HepG2 (cell line): Measurements from ENCODE around the gene TRIM25. TPM values are rescaled to one million over a fixed set of nuclear protein-coding genes. Genes with fewer than 3 reads are reported as not detected.
A peak's percentile ranks its signal among the peaks of the same experiment; 100 is the strongest.

Experiments
- ADNP ChIP-seq: sonication (generic); formaldehyde crosslinking; IDR thresholded peaks from 2 replicates; pipeline ENCODE4 v1.4.0; 2020; ENCODE audit warnings: missing genetic modification reagents
- ARNT ChIP-seq: fragments of 450-650 bp; IDR thresholded peaks from 2 replicates; pipeline ENCODE4 v1.6.1; 2017
- MXD1 ChIP-seq: sonication (generic); formaldehyde crosslinking; IDR thresholded peaks from 2 replicates; pipeline ENCODE4 v1.4.0; 2020; ENCODE audit warnings: mild to moderate bottlenecking, missing genetic modification reagents
- NR3C1 ChIP-seq: sonication (generic); formaldehyde crosslinking; IDR thresholded peaks from 2 replicates; pipeline ENCODE4 v1.4.0; 2020; ENCODE audit warnings: missing genetic modification reagents
- POLR2A ChIP-seq, 2 experiments: IDR thresholded peaks; 2 replicates each; pipeline ENCODE4 v1.6.1; 2011; ENCODE audit warnings: low read depth in 2 of 2, low read length in 2 of 2, mild to moderate bottlenecking in 1 of 2, moderate library complexity in 1 of 2; ENCODE audit not compliant: insufficient read depth in 1 of 2
- RBFOX2 ChIP-seq: fragments of 200-400 bp; formaldehyde crosslinking; IDR thresholded peaks from 2 replicates; pipeline ENCODE4 v1.6.1; 2017; ENCODE audit warnings: low read depth, mild to moderate bottlenecking, low read length
- SALL1 ChIP-seq: sonication (generic); formaldehyde crosslinking; IDR thresholded peaks from 2 replicates; pipeline ENCODE4 v1.8.0; 2022; ENCODE audit warnings: mild to moderate bottlenecking, missing genetic modification reagents
- SRSF4 ChIP-seq: fragments of 200-400 bp; formaldehyde crosslinking; IDR thresholded peaks from one replicate; pipeline ENCODE4 v1.6.1; 2018; ENCODE audit warnings: mild to moderate bottlenecking, low read depth, low read length, moderate library complexity; ENCODE audit not compliant: poor library complexity, severe bottlenecking
- SSRP1 ChIP-seq: IDR thresholded peaks from 2 replicates; pipeline ENCODE4 v1.6.1; 2016; ENCODE audit warnings: control low read depth
- TFE3 ChIP-seq: IDR thresholded peaks from 2 replicates; pipeline ENCODE4 v1.6.1; 2016
- ZBTB3 ChIP-seq: sonication (generic); formaldehyde crosslinking; IDR thresholded peaks from 2 replicates; pipeline ENCODE4 v1.4.0; 2020; ENCODE audit warnings: low read depth, mild to moderate bottlenecking, moderate library complexity, missing genetic modification reagents, borderline replicate concordance
- ZHX1 ChIP-seq: sonication (generic); formaldehyde crosslinking; IDR thresholded peaks from 2 replicates; pipeline ENCODE4 v1.8.1; 2022; ENCODE audit warnings: low read depth, mild to moderate bottlenecking, missing genetic modification reagents
- ZNF251 ChIP-seq: sonication (generic); formaldehyde crosslinking; IDR thresholded peaks from 2 replicates; pipeline ENCODE4 v1.9.0; 2021; ENCODE audit warnings: mild to moderate bottlenecking, missing genetic modification reagents
- ZNF264 ChIP-seq: sonication (generic); formaldehyde crosslinking; IDR thresholded peaks from 2 replicates; pipeline ENCODE4 v1.4.0; 2020; ENCODE audit warnings: missing genetic modification reagents
- ZNF441 ChIP-seq: sonication (generic); formaldehyde crosslinking; IDR thresholded peaks from 2 replicates; pipeline ENCODE4 v1.7.0; 2021; ENCODE audit warnings: missing genetic modification reagents, borderline replicate concordance
- ZNF567 ChIP-seq: sonication (generic); formaldehyde crosslinking; IDR thresholded peaks from 2 replicates; pipeline ENCODE4 v1.8.1; 2023; ENCODE audit warnings: mild to moderate bottlenecking, missing genetic modification reagents, borderline replicate concordance
- ZNF605 ChIP-seq: sonication (generic); formaldehyde crosslinking; IDR thresholded peaks from 2 replicates; pipeline ENCODE4 v1.8.0; 2022; ENCODE audit warnings: mild to moderate bottlenecking, missing genetic modification reagents
- ZNF674 ChIP-seq: sonication (generic); formaldehyde crosslinking; IDR thresholded peaks from 2 replicates; pipeline ENCODE4 v1.5.0; 2020; ENCODE audit warnings: low read depth, mild to moderate bottlenecking, missing genetic modification reagents
- ZNF703 ChIP-seq: sonication (generic); formaldehyde crosslinking; IDR thresholded peaks from 2 replicates; pipeline ENCODE4 v1.5.1; 2020; ENCODE audit warnings: missing genetic modification reagents, mild to moderate bottlenecking, moderate library complexity, borderline replicate concordance
- ZNF746 ChIP-seq: sonication (generic); formaldehyde crosslinking; IDR thresholded peaks from 2 replicates; pipeline ENCODE4 v1.8.0; 2022; ENCODE audit warnings: mild to moderate bottlenecking, missing genetic modification reagents
- polyA plus RNA-seq, 8 experiments: library from polyadenylated mRNA; depleted of rRNA in 3 of 8; stranded (reverse) in 7 of 8; unstranded in 1 of 8; fragments of >200 nt; fragmentation: Illumina TruSeq in 4 of 8; extraction: Trizol in 4 of 8; gene quantifications; 2 replicates each; pipeline versions ENCODE4 v1.2.1 to v1.2.3, GENCODE V29; 2011 to 2016; ENCODE audit warnings: low read depth in 4 of 8, missing spikeins in 1 of 8, mixed read lengths in 1 of 8; ENCODE audit not compliant: insufficient read depth in 1 of 8
- total RNA-seq, 5 experiments: library from RNA; depleted of rRNA; stranded (reverse); fragments of >200 nt; fragmentation: Illumina TruSeq; extraction: Trizol; gene quantifications; 2 replicates each; pipeline ENCODE4 v1.2.3, GENCODE V29; 2016; ENCODE audit warnings: low read depth in 1 of 5
- TF ChIP-seq, protein P1 (sequence below): sonication (generic); formaldehyde crosslinking; IDR thresholded peaks from 2 replicates; pipeline ENCODE4 v1.4.0; 2020; ENCODE audit warnings: missing genetic modification reagents, borderline replicate concordance

The TRIM25 gene
- total and polyA plus RNA-seq, 2 of the 13 experiments (the other 11 are each of a cell fraction or from before 2014, with no cell fraction given) = 30.8 to 42.2 TPM

GRCh38 chr17:56913353-56913866 is 439 bp downstream of the TRIM25 start (continued):
- TF ChIP-seq ZBTB3 (no peak; the same call in 1 of the 2 replicates), ZNF567 (CRISPR knock-in tag) (no peak; the same call in 1 of the 2 replicates), ZNF441 (CRISPR knock-in tag) (no peak), SALL1 (CRISPR knock-in tag) (no peak; the same call in 1 of the 2 replicates), NR3C1 (CRISPR knock-in tag) (0 out of 2 replicates have a peak, but pooled peaks have one; percentile 50), ZNF264 (no peak), ADNP (CRISPR knock-in tag) (no peak), ZNF746 (CRISPR knock-in tag) (no peak), POLR2A (IDR thresholded peaks at IDR 0.05; ENCODE audit: insufficient read depth in 1 of 2, low read depth in 2 of 2, low read length in 2 of 2) (no peak), ARNT (no peak), ZNF703 (CRISPR knock-in tag) (no peak), MXD1 (CRISPR knock-in tag) (peak; percentile 58; the same call in 1 of the 2 replicates), SSRP1 (no peak), RBFOX2 (no peak), TFE3 (CRISPR knock-in tag) (no peak), ZNF251 (CRISPR knock-in tag) (no peak), SRSF4 (no peak), ZNF674 (CRISPR knock-in tag) (0 out of 2 replicates have a peak, but pooled peaks have one; percentile 64), ZNF605 (CRISPR knock-in tag) (peak; percentile 78), ZHX1 (no peak)
- TF ChIP-seq, protein P1, sequence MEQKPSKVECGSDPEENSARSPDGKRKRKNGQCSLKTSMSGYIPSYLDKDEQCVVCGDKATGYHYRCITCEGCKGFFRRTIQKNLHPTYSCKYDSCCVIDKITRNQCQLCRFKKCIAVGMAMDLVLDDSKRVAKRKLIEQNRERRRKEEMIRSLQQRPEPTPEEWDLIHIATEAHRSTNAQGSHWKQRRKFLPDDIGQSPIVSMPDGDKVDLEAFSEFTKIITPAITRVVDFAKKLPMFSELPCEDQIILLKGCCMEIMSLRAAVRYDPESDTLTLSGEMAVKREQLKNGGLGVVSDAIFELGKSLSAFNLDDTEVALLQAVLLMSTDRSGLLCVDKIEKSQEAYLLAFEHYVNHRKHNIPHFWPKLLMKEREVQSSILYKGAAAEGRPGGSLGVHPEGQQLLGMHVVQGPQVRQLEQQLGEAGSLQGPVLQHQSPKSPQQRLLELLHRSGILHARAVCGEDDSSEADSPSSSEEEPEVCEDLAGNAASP (CRISPR knock-in tag) = no peak
